CMK (cell line): Measurements from ENCODE around the gene SERTAD3.
"Not testable (repeated sequence)": the region's sequence is repeated elsewhere in the genome, so short reads cannot be mapped to it uniquely, and the experiment has no call there.

Source experiments
- DNase-seq: peaks from one replicate; pipeline ENCODE4 v3.0.0-alpha.2; 2010; ENCODE audit warnings: low read depth

SERTAD3 gene

DNA sequence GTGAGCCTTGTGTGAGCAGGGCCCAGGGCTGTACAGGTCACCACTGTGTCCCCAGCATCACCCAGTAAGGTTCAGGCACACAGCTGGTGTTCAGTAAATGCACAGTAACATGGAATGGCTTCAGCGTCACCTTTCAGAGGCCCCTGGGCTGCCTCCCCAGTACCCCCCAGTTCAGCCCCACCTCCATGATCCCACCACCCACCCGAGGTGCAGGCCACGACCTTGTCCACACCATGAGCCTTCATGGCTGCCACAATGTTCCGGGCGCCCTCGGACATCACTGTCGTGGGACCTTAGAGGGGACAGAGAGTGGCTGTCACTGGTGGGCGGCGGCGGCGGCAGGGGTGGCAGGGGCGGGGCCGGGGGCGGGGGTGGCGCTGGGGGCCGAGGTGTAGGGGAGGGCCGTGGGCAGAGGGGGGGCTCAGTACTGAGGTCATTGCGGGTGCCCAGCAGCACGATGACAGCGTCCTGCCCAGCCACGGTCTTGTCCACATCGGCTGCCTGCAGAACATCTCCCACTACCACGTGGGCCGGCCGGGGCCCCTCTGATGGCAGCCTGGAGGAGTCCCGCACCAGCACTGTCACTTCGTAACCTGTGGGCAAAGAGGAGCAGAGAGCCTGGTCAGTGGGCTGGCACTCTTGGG, 13.9 kb upstream of the SERTAD3 start:
- DNase-seq = no peak

DNA sequence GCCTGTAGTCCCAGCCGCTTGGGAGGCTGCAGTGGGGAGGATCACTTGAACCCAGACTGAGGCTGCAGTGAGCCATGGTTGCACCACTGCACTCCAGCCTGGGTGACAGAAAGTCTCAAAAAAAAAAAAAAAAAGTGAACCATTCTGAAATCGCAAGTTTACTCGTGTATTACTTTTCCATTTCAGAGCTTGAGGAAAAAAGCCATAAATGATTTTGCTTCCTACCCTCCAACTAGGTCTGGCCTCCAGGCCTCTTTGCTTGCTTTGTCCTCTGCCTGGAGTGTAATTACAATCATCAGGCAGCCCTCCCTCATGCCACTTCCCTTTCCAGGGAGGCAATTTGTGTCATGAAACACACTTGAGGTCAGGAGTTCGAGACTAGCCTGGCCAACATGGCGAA, 12.9 kb upstream of the SERTAD3 start:
- DNase-seq = no peak

DNA sequence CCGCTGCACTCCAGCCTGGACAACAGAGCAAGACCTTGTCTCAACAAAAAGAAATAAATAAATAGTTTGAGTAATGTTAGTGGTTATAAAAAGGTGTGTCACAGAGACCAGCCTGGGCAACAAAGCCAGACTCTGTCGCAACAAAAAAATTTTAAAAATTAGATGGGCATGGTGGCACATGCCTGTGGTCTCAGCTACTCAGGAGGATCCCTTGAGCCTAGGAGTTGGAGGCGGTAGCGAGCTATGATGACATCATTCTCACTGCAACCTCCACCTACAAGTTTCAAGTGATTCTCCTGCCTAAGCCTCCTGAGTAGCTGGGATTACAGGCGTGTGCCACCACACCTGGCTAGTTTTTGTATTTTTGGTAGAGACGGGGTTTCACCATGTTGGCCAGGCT, 9.8 kb upstream of the SERTAD3 start:
- not testable (repeated sequence) for DNase-seq

DNA sequence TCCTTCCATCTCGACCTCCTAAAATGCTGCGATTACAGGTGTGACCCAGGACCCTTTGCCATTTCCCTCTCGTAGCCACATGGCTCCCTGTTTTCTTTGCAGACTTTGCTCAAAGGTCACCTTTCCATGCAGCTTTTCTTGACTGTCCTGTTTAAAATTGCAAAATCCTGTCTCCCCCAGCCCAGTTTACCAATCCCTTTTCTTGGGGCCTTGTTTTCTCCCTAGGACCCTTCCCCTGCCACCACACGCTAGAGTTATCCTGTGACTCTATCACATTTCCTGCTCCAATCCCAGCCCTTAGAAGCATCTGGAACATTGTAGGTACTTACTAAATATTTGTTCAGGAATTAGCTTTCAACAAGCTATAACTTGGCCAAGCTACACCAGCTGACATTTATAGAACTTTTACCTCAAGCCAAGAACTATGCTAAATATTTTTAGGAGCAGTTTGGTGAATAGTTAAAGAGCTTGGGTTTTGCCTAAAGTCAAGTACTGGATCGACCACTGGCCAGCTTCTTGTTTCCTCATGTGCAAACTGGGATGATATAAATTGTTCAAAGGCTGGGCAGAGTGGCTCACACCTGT, 9.1 kb upstream of the SERTAD3 start:
- DNase-seq = no peak

DNA sequence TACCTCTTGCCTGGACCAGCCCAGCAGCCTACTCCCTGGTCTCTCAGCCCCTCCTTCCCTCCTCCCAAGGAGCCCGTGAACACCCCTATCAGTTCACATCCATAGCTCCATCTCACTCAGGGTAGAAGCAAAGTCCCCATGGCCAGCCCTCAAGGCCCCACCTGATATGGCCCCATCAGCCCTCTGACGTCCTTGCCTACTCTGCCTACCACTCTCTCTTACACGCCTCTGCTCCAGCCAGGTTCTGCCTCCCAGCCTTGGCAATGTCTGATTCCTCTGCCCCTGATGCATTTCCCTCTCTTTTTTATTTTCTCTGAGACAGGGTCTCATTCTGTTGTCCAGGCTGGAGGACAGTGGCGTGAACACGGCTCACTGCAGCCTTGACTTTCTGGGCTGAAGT, 7.9 kb upstream of the SERTAD3 start:
- DNase-seq = no peak

DNA sequence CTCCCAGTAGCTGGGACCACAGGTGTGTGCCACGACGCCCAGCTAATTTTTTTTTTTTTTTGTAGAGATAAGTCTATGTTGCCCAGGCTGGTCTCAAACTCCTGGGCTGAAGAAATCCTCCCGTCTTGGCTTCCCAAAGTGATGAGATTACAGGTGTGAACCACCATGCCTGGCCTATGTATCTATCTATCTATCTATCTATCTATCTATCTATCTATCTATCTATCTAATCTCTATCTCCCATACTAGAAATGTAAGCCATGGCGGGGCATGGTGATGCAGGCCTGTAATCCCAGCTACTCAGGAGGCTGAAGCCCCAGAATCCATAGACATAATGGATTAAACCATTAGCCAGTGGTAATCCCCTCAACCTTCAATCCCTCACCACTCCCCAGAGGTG, 6.5 kb upstream of the SERTAD3 start:
- no peak for DNase-seq

DNA sequence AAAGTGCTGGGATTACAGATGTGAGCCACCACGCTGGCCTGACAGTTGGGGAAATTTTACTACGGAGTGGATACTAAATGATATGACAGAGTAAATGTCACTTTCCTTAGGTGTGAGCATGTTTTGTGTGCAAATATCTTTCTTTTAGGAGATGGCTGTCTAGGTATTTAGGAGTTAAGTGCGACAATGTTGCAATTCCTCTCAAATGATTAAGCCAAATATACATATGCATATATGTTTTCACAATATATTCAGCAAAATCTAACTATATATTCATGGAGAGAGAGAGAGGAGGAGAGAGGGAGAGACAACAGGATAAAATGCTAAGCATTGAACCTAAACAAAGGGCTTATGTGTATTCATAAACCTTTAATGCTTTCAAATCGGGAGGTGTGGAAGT, 5.4 kb upstream of the SERTAD3 start:
- no peak for DNase-seq

DNA sequence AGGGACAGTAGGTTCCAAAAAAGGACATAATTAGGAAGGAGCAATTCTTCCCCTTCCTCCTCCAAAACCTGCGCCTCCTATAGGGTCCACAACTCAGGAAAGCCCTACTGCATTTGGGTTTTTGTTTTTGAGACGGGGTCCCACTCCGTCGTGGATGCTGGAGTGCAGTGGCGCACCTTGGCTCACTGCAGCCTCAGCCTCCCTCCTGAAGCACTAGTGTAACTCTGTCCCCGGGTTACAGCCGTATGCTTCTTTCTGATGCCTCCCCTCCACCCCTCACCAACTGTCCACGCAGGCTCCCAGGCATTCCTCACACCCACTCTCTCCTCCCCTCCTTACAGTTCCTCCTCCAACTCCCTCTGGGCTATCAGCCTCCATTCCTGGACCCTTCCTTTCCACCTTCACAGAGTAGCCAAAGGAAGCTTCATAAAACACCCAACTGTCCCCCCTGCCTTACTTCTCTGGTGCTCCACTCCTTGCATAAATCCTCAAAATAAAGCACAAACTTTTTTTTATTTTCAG, 2.2 kb upstream of the SERTAD3 start:
- DNase-seq = no peak

DNA sequence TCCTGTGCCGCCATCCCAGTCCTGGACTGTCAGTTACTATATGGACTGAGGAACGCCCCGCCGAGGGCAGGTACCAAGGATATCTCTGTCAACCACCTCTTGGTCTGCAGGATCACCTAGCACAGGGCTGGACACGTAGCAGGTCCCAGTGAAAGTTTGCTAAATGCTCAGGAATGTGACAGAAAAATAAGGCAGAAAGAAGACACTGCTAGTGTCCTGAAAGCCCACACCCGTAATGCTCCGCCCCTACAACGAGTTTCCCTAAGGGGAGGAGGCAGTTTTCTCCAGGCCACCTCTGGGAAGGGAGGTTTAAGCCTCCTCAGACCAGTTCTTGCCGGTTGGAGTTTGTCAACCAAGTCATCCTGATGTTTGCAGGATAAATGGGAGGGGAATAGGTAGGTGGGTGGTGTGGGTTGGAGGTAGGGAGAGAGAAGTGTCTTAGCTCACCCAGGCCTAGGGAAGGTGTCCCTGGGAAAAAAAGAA, 1.7 kb upstream of the SERTAD3 start:
- DNase-seq = no peak

DNA sequence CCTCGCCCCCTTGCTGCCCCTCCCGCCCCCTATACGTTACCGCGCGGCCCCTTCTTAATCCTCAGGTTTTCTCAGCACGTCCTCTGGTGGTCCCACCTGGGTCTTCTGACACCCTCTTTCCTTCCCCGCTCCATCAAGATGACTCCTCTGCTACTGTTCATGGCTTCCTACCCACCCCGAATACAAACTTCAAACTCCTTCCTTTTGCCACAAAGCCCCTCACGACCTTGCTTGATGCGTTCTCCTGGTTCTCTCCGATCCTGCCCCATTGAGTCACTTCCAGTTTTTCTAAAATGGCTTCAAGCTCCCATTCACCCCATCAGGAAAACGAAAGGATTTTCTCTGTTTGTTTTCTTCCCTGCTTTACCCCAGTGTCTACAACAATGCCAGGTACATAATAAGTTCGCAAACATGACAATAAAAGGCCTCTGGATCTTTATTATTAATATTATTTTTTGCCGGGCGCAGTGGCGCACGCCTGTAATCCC, 734 bp upstream of the SERTAD3 start:
- no peak for DNase-seq

DNA sequence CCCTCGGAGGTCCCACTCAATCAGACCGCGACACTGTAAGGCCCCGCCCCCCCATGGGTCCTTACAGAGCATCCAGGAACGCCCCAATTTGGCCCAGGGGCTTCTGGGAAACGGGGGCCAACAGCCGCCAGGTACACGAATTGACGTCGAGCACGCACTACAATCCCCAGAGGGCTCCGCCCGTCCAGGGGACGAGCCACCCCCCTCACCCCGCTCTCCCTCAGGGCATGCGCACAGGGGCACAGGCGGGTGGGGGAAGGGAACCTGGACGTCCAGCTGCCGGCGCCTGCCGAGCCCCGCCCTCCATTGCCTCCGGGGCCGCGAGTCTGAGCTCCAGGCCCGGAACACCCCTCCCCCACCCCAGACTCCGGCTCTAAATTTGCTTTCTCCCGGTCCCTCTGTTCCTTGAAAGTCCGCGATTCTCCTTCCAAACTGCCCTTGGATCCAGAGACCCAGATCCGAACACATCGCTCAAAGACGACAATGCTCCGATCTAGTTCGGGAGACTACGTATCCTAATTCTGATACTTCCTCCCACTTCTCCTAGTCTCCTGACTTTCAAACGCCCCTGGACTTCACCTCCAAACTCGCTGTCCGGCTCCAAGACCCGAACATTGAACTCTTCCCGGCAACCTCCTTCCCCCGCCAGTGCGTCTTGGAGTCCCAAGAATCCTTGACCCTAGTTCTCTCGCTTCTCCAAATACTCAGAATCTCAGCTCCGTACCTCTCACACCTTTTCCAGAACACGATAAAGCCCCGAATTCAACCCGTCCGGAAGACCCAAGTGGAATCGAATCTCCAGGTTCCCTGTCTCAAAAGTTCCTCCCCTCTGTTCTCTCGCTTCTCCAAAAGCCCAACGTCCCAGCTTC, 770 bp downstream of the SERTAD3 start:
- DNase-seq = peak; percentile 98

DNA sequence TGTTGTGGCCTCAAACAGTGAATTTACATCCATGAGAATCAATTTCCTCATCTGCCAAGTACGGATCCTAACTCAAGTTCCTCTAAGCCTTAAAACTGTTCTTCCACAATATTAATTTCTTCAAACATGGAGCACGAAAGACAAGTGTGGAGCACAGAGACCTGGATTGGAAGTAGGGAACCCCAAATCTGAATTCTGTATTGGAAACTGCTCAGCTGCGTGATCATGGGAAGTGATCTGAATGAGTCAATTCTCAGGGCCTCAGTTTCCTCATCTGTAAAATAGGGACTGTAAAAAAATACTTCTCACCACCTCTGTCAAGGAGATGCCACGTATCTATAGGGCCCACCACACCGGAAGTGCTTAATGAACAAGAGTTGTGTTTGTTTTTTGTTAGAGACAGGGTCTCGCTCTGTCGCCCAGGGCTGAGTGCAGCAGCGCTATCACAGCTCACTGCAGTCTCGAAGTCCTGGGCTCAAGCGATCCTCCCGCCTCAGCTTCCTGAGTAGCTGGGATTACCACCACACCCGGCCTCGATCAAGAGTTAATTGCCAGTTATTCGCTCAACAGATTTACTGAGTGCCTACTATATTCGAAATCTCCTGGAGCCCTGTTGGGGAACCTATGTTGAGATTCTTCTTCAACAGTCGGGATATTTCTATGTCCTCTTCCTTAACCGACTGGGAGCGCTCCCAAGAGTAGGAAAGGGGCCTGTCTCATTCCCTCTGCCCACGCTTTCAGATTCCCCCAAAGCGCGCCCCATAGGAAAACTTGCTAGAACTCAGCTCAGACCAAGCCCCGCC, 1.6 kb downstream of the SERTAD3 start:
- DNase-seq = peak; percentile 39

DNA sequence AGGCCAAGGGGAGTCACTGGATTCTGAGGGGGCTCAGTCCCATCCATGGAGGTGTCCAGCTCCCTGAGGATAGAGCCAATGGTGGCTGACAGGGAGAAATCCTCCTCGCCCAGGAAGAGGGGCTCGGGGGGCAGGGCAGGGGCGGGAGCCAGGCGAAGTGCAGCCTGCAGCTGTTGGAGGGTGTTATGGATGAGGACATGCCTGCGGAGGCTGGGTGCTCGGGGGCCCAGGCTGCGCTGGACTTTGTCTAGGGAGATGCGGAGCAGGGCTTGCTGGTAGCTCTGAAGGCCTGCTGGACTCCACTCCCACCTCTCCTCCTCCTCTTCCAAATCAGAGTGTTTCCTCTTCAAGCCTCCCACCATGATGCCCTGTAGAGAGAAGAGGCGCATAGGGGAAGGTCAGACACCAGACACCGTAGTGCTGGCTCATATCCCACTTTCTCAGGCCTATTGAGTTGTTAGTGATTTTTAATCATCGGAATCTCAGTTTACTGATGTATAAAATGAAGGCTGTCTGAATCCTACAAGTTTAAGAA, 2.3 kb downstream of the SERTAD3 start:
- DNase-seq = no peak

DNA sequence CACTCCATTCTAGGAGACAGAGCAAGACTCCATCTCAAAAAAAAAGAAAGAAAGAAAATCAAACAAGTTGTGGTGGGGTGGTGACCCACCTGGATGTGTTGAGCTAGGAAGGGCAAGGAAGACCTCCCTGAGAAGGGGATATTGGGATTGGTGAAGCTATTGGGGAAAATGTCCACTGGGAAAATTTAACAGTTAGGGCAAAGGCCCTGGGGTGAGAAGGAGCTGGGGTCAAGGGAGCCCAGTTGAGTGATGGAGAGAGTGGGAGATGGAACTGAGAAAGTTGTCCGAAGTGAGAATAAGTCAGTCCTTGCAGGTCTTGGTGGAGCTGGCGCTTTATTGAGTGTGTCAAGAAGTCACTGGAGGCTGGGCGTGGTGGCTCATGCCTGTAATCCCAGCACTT, 5.9 kb downstream of the SERTAD3 start:
- no peak for DNase-seq

DNA sequence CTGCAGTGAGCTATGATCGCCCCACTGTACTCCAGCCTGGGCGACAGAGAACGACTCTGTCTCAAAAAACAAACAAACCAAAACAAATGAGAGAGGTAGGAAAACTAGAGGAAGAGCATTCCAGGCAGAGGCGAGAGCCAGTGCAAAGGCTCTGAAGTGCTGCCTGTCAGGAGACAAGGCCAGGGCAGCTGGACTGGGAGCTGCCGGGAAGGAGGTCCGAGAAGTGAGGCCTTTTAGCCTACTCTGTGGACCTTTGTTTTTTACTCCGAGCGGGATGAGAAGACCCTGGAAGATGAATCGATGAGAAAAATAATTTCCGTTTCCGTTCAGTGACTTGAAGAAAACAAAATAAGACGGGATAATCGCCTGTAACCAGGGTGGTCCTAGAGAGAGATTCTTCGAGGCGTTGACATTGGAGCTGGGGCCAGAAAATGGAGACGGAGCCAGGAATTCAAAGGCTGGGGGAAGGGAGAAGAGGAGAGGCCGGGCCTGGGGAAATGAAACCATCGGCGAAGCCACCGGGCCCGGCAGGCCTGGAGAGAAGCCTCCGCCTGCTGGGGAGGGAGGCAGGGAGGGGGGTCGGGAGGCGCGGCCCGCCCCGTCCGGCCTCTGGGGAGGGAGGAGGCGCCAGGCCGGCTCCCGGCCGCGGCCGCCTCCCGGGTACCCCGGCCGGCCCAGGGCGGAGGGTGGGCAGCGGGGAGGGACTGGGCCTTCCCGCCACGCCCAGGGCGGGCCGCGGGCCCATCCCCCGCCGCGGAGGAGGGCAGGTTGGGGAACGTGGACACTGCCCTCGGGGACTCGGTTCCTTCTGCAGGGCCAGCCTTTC, 10.5 kb downstream of the SERTAD3 start:
- DNase-seq = peak; percentile 64

DNA sequence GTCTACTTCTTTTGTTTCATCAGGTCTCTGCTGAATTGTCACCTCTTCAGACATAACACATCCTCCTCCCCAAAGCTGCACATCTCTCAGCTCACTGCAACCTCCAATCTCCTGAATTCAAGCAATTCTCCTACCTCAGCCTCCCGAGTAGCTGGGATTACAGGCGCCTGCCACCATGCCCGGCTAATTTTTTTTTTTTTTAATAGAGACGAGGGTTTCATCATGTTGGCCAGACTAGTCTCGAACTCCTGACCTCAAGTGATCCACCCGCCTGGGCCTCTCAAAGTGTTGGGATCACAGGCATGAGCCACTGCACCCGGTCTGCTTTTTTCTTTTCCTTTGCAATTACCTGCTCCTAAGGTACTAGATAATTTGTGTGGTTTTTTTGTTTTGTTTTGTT, 11.4 kb downstream of the SERTAD3 start:
- DNase-seq = not testable (repeated sequence)

DNA sequence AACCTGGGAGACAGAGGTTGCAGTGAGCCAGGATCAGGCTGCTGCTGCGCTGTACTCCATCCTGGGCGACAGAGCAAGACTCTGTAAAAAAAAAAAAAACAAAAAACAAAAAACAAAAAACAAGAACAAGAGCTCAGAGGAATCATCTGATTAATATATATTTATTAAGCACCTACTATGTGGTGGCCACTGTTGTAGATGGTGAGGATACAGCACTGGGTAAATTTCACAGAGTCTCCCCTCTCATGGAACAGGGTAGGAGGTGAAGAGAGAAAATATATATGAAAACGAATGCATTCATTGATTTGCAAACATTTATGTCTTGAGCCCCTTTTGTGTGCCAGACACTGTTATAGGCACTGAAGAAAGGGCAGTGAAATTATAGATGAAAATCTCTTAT, 12.4 kb downstream of the SERTAD3 start:
- no peak for DNase-seq

DNA sequence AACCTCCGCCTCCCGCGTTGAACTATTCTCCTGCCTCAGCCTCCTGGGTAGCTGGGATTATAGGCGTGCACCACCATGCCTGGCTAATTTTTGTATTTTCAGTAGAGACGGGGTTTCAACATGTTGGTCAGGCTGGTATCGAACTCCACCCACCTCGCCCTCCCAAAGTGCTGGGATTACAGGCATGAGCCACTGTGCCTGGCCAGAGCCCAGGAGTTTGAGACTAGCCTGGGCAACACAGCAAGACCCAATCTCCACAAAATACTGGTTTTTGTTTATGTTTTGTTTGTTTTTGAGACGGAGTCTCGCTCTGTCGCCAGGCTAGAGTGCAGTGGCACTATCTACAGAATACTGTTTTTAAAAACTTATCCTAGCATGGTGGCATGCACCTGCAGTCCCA, 13.9 kb downstream of the SERTAD3 start:
- DNase-seq = not testable (repeated sequence)

DNA sequence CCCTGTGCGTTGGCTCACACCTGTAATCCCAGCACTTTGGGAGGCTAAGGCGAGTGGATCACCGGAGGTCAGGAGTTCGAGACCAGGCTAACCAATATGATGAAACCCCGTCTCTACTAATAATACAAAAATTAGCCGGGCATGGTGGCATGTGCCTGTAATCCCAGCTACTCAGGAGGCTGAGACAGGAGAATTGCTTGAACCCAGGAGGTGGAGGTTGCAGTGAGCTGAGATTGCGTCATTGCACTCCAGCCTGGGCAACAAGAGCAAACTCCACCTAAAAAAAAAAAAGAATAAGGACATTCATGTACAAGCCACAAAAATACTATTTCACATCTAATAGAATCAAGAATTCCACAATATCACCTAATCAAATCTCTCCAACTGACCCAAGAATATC, 15.9 kb downstream of the SERTAD3 start:
- not testable (repeated sequence) for DNase-seq

DNA sequence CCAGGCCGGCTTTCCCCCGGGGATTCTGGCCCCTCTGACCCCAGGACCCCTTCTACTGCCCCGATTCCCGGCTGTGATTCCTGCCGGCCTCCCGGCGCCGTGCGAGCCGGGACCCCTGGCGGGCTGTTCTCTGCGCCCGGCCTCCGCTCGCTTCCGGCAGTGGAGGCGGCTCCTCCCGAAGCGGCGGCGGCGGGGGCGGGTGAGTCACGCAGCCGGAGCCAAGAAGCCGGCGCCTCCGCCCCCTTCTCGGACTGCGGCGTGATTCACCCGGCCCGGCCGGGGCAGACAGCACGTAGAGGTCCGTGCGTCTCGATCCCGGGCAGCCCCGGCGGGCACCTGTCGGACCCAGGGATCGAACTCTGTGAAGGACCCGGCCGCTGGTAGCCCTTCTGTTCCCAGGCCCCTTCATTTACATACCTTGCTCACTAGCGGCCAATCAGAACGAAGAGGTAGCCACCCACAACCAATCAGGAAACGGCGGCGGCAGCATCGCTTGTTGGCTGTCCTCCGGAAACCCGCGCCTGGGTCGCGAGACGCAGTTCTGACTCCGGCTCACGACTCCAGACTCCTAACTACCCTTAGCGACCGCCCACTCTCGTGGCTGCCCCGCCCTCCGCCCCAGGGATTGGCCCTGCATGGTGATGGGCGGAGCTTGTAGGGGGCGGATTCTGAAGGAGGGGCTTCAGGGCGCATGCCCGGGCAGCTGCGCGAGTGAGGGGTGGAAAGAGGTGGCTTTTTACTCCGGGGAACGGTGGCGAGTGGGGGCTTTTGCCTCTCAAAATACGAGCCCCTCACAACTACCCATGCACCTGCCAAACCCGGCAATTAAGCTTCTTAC, 18.5 kb downstream of the SERTAD3 start, which contains the start of gene SERTAD1:
TSS of gene SERTAD1 (minus strand) at position 543 of the 838 bp plus-strand sequence. CDS start 2,446 bp downstream, outside the sequence.
- peak; percentile 97 for DNase-seq
